GM12878 (cell line): ENCODE data around the gene SUPT3H.

ENCODE experiments used
- CBFB ChIP-seq: IDR thresholded peaks from 2 replicates; pipeline ENCODE4 v1.6.1; 2016; ENCODE audit warnings: antibody characterized with exemption, low read depth
- EZH2 ChIP-seq: IDR thresholded peaks from 2 replicates; pipeline ENCODE4 v1.6.1; 2012; ENCODE audit warnings: low read depth, mild to moderate bottlenecking, control low read depth, inconsistent platforms, low read length, borderline replicate concordance; ENCODE audit not compliant: control insufficient read depth
- JUND ChIP-seq: IDR thresholded peaks from 2 replicates; pipeline ENCODE4 v1.6.1; 2012; ENCODE audit warnings: low read depth, mild to moderate bottlenecking, low read length, improper control_type of control experiment, moderate library complexity
- KDM1A ChIP-seq: fragments of 200-600 bp; sonication (generic); IDR thresholded peaks from 2 replicates; pipeline ENCODE4 v1.6.1; 2016; ENCODE audit warnings: borderline replicate concordance
- MTA3 ChIP-seq: IDR thresholded peaks from 2 replicates; pipeline ENCODE4 v1.6.1; 2012; ENCODE audit warnings: low read length, inconsistent platforms, borderline replicate concordance
- TBL1XR1 ChIP-seq: IDR thresholded peaks from 2 replicates; pipeline ENCODE4 v1.6.1; 2012; ENCODE audit warnings: low read depth, low read length, improper control_type of control experiment
- TF ChIP-seq, protein P1 (sequence below): IDR thresholded peaks from 2 replicates; pipeline ENCODE4 v1.6.1; 2012; ENCODE audit warnings: low read depth, low read length, improper control_type of control experiment
- TF ChIP-seq, protein P2 (sequence below), 3 experiments: IDR thresholded peaks in 2 of 3; conservative IDR thresholded peaks in 1 of 3; 2 replicates each; pipeline ENCODE4 v1.5.1; 2011; ENCODE audit warnings: low read depth in 3 of 3, low read length in 3 of 3, mild to moderate bottlenecking in 3 of 3, control low read depth in 2 of 3, moderate library complexity in 2 of 3, inconsistent platforms in 1 of 3, mixed read lengths in 1 of 3; ENCODE audit not compliant: control insufficient read depth in 2 of 3, insufficient read depth in 1 of 3; ENCODE audit errors: extremely low read depth in 1 of 3

DNA sequence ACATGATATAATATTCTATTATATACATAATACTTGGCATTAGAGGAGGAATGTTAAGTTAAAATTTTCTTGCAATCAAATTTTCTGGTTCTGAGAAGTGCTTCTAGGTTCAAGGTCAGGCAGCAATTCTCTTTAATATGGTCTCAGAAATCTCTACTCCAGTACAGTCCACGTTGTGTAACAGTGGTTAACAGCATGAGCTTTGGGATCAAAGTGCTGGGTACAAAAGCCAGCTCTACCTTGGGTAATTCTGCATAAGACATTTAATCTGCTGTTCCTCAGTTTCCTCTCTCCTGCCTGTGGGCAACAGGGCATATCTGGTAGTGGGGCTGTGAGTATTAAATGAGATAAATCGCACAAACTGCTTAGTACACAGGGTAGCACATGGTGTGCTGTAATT, 552.5 kb downstream of the SUPT3H start:
- no peak for TF ChIP-seq CBFB
- TF ChIP-seq KDM1A, result no peak
- no peak for TF ChIP-seq EZH2
- TF ChIP-seq, protein P1, sequence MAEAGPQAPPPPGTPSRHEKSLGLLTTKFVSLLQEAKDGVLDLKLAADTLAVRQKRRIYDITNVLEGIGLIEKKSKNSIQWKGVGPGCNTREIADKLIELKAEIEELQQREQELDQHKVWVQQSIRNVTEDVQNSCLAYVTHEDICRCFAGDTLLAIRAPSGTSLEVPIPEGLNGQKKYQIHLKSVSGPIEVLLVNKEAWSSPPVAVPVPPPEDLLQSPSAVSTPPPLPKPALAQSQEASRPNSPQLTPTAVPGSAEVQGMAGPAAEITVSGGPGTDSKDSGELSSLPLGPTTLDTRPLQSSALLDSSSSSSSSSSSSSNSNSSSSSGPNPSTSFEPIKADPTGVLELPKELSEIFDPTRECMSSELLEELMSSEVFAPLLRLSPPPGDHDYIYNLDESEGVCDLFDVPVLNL, result no peak
- TF ChIP-seq, protein P2, sequence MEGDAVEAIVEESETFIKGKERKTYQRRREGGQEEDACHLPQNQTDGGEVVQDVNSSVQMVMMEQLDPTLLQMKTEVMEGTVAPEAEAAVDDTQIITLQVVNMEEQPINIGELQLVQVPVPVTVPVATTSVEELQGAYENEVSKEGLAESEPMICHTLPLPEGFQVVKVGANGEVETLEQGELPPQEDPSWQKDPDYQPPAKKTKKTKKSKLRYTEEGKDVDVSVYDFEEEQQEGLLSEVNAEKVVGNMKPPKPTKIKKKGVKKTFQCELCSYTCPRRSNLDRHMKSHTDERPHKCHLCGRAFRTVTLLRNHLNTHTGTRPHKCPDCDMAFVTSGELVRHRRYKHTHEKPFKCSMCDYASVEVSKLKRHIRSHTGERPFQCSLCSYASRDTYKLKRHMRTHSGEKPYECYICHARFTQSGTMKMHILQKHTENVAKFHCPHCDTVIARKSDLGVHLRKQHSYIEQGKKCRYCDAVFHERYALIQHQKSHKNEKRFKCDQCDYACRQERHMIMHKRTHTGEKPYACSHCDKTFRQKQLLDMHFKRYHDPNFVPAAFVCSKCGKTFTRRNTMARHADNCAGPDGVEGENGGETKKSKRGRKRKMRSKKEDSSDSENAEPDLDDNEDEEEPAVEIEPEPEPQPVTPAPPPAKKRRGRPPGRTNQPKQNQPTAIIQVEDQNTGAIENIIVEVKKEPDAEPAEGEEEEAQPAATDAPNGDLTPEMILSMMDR (IDR thresholded peaks at IDR 0.05 in 2 of 3, conservative IDR thresholded peaks at IDR 0.05 in 1 of 3; ENCODE audit: control insufficient read depth in 2 of 3, extremely low read depth in 1 of 3, insufficient read depth in 1 of 3, low read depth in 3 of 3, low read length in 3 of 3), result no peak
- TF ChIP-seq JUND, result no peak
- TF ChIP-seq TBL1XR1, result no peak
- TF ChIP-seq MTA3, result no peak
